Heart right ventricle (tissue), 16 donors: Measurements from ENCODE around the gene ZNF462. TPM values are rescaled to one million over a fixed set of nuclear protein-coding genes. Genes with fewer than 3 reads are reported as not detected.

ENCODE experiments used
- ATAC-seq, 8 donors: fragments of 200-7000 bp; cut with Tn5 transposase; one replicate each; pipeline ENCODE4 v1.9.1; 2020; ENCODE audit warnings: mild to moderate bottlenecking in 8 of 8, moderate library complexity in 8 of 8, moderate number of reproducible peaks in 1 of 8
- DNase-seq, 2 donors: peaks; one replicate each; pipeline ENCODE4 v3.0.0-alpha.2; 2020
- H3K27ac ChIP-seq, 10 donors: fragments of 200-600 bp; sonication (generic) in 2 of 10; one replicate each; pipeline versions ENCODE4 v1.5.0 to v1.8.0; 2020 to 2022; ENCODE audit warnings: mild to moderate bottlenecking in 3 of 10
- H3K27me3 ChIP-seq, 7 donors: fragments of 200-600 bp; one replicate each; pipeline ENCODE4 v1.8.0; 2021 to 2022; ENCODE audit warnings: mild to moderate bottlenecking in 2 of 7
- H3K36me3 ChIP-seq, 9 donors: fragments of 200-600 bp; sonication (generic) in 1 of 9; one replicate each; pipeline versions ENCODE4 v1.5.0 to v1.8.0; 2020 to 2022; ENCODE audit warnings: mild to moderate bottlenecking in 2 of 9
- H3K4me1 ChIP-seq, 9 donors: fragments of 200-600 bp; sonication (generic) in 1 of 9; one replicate each; pipeline versions ENCODE4 v1.5.0 to v1.8.0; 2020 to 2022; ENCODE audit warnings: mild to moderate bottlenecking in 4 of 9
- H3K4me3 ChIP-seq, 10 donors: fragments of 200-600 bp; sonication (generic) in 2 of 10; one replicate each; pipeline versions ENCODE4 v1.5.0 to v1.8.0; 2020 to 2022; ENCODE audit warnings: mild to moderate bottlenecking in 7 of 10, moderate library complexity in 2 of 10
- H3K9me3 ChIP-seq, 11 donors: fragments of 200-600 bp in 10 of 11; sonication (generic) in 2 of 11; one replicate each; pipeline versions ENCODE4 v1.5.0 to v1.8.0; 2013 to 2022; ENCODE audit warnings: mild to moderate bottlenecking in 2 of 11, control low read depth in 1 of 11, moderate library complexity in 1 of 11
- WGBS, 2 donors: extraction: QIAGEN DNeasy Blood & Tissue Kit; methylation state at CpG; one replicate each; pipeline ENCODE4 v1.1.7; 2013; ENCODE audit warnings: inconsistent platforms in 1 of 2; 5-methylcytosine and 5-hydroxymethylcytosine counted together
- intact Hi-C, 10 donors: fragments of 100-400 bp; cut with DNase I; formaldehyde crosslinking; loops; one replicate each; pipeline versions ENCODE4 v1.11.1 to v1.14.2; 2022
- polyA plus RNA-seq, 2 donors: library from polyadenylated mRNA; stranded (reverse); fragments of 200-250 nt; gene quantifications; one replicate each; pipeline ENCODE4 v1.2.3, GENCODE V29; 2013
- total RNA-seq, 10 donors: library from RNA; stranded (reverse); fragmentation: NEBNext Ultra II Directional in 3 of 10; extraction: Animal tissue kit (Norgen Biotek cat#: 25700) in 3 of 10; gene quantifications; one replicate each; pipeline versions ENCODE4 v1.2.1 to v1.2.4, GENCODE V29; 2021 to 2023
- TF ChIP-seq, protein P1 (sequence below), 9 donors: fragments of 200-600 bp; sonication (generic) in 2 of 9; IDR thresholded peaks; one replicate each; pipeline versions ENCODE4 v1.5.0 to v1.8.0; 2021 to 2022; ENCODE audit warnings: antibody characterized with exemption in 9 of 9, mild to moderate bottlenecking in 5 of 9, moderate library complexity in 1 of 9
- donor health status: Arrhythmogenic right ventricular cardiomyopathy.
- donor health status: ischemic (EF 13 %, LVEDD 7.1; RV severe dilation, severe dysfunction).
- donor health status: healthy with polysubstance abuse.
- donor health status: DM: no; HTN: yes; CAD: no.
- donor health status: DM: no; HTN: no; CAD: no.
- donor health status: ischemic (EF 25% LVEDD 6.9; RV normal size, moderate dysfunction).
- donor health status: ischemic (EF 25% LVEDD 5.7; RV mildly dilated, moderate dysfunction).
- donor health status: healthy.
- donor health status: DM: yes; HTN: yes; CAD: no.
- donor health status: Ischemic cardiomyopathy.
- donor health status: ischemic (EF 35%, LVEDD 5.7; RV mildly dilated, moderate dysfunction).
- donor health status: nonischemic (EF 11% LVEDD 7.7; RV severe dilation, severe dysfunction).
- donor health status: DM: yes; HTN: yes; CAD: no.
- donor health status: PGD.
- donor health status: ischemic (EF 29% LVEDD 5.4; RV normal size, mild dysfunction).
- donor health status: nonischemic (EF 23%, LVEDD 6.1; RV moderate dilation, normal function).

ZNF462 gene
- total and polyA plus RNA-seq, 12 donors, result 1.9 to 47.7 (median 33.1) TPM

DNA sequence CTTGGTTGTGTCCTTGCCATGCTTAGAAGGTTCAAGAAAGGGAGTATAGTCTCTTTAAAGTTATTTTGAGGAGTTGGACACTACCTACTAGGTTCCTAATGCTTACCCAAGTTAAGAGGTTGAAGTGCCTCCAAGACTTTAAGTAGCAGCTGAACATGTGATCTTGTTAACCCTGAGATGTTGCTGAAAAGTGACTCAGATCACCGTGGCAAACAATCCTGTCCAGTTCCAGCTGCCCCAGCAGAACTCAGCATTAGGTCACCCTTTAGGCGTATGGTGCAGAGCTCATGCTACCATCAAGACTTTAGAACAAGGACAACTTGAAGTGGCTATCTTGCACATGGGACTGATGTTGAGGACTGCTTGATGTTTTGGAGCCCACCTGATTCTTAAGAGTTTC, 22.5 kb downstream of the ZNF462 start:
- Histone ChIP-seq H3K9me3 (no peaks in the 10 kb centered on the region), H3K36me3 (no peaks in the 10 kb centered on the region), H3K27me3 (no peaks in the 10 kb centered on the region), H3K4me1 (peaks cover 4 to 56% (median 41%) of the 10 kb centered on the region in 9 donors), H3K4me3 (no peak overlapping the region), H3K27ac (peak overlapping the region in 2 of 10 donors; percentile 24 to 28)
- intact Hi-C loops, result no loop called here
- peak in 2 of 8 donors; percentile 60 to 72 for ATAC-seq
- no peak for DNase-seq
- TF ChIP-seq, protein P1, sequence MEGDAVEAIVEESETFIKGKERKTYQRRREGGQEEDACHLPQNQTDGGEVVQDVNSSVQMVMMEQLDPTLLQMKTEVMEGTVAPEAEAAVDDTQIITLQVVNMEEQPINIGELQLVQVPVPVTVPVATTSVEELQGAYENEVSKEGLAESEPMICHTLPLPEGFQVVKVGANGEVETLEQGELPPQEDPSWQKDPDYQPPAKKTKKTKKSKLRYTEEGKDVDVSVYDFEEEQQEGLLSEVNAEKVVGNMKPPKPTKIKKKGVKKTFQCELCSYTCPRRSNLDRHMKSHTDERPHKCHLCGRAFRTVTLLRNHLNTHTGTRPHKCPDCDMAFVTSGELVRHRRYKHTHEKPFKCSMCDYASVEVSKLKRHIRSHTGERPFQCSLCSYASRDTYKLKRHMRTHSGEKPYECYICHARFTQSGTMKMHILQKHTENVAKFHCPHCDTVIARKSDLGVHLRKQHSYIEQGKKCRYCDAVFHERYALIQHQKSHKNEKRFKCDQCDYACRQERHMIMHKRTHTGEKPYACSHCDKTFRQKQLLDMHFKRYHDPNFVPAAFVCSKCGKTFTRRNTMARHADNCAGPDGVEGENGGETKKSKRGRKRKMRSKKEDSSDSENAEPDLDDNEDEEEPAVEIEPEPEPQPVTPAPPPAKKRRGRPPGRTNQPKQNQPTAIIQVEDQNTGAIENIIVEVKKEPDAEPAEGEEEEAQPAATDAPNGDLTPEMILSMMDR (IDR thresholded peaks at IDR 0.05), result no peak
- 57 to 65% methylated on average over 2 of the region's 2 CpGs for WGBS, 2 donors

DNA sequence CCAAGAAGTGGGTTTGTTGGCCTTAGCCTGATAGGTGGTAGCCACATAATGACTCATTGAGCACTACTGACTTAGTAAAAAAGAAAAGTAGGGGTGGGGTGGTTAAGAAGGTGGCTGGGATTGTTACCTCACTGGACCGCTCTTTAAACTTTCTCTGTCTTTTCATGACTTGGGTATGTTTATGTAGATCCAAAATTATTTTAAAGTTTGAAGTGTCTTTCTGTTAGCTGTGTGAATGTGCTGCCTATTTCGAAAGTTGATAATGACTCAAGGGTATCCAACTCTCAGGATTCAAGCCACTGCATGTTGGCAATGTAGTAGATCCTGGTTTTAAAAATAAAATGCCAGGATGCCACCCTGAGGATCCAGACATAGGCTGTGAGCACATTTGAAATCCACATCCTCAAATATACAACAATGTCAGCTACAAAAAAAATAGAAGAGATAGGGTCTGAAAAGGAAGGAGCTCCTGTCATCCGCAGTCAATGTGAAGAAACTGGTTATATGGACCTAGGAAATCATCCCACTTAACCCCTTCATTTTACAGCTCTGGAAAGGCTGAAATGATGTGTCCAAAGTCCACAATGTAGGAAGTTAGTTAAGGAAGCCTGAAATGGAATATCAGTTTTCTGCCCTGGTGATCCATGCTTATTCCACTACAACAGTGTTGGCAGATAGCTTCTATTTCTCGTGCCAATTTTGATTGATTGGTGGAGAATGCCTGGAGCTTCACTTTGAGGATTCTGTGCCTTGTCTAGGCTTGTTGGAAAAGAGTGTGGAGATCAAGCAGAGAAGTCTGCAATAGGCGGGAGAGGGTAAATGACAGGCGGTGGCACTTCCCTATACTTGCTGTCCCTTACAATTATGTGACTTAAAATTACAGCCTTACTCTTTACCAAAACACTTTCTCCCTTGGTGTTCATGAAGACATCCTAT, 23.4 kb downstream of the ZNF462 start:
- peaks cover 4 to 58% (median 37%) of the 10 kb centered on the region in 9 donors for H3K4me1 ChIP-seq
- peak in 5 of 8 donors; percentile 31 to 60 (median 56) for ATAC-seq

DNA sequence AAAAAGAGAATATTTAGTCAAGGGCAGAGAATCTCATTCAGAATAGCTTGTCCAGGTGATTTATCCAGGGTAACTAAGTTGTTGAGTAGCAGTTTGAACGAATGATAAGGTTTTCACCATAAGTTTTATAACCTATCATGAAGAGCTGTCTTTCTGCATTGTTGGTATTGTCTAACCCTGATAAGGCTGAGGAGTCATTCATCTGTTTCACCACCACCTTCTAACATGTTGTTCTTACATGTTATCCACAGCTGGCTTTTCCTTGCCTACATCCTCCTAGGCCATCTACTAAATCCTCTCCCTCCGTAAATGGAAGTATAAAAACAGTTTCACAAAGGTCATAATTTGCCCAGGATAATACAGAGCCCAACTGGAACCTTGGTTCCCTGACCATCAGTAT, 24.1 kb downstream of the ZNF462 start:
- intact Hi-C loops, result no loop called here
- ATAC-seq (no peak), DNase-seq (no peak)
- Histone ChIP-seq H3K27ac (peak overlapping the region in 1 of 10 donors; percentile 28), H3K4me3 (no peak overlapping the region), H3K36me3 (no peaks in the 10 kb centered on the region), H3K27me3 (no peaks in the 10 kb centered on the region), H3K4me1 (peaks cover 4 to 63% (median 44%) of the 10 kb centered on the region in 9 donors), H3K9me3 (no peaks in the 10 kb centered on the region)
- WGBS, 2 donors, result 82 to 83% methylated on average over 2 of the region's 2 CpGs
- TF ChIP-seq, protein P1 (IDR thresholded peaks at IDR 0.05), result no peak

More for the DNA sequence above, 23.4 kb downstream of the ZNF462 start:
- no peaks in the 10 kb centered on the region for H3K36me3 ChIP-seq
- DNase-seq, result no peak
- WGBS, 2 donors, result 84 to 88% methylated on average over 6 of the region's 6 CpGs
- H3K9me3 ChIP-seq, result no peaks in the 10 kb centered on the region
- intact Hi-C loops, result no loop called here
- peak overlapping the region in 3 of 10 donors; percentile 8 to 28 (median 24) for H3K27ac ChIP-seq
- TF ChIP-seq, protein P1 (IDR thresholded peaks at IDR 0.05), result no peak
- H3K27me3 ChIP-seq, result no peaks in the 10 kb centered on the region
- H3K4me3 ChIP-seq, result no peak overlapping the region

DNA sequence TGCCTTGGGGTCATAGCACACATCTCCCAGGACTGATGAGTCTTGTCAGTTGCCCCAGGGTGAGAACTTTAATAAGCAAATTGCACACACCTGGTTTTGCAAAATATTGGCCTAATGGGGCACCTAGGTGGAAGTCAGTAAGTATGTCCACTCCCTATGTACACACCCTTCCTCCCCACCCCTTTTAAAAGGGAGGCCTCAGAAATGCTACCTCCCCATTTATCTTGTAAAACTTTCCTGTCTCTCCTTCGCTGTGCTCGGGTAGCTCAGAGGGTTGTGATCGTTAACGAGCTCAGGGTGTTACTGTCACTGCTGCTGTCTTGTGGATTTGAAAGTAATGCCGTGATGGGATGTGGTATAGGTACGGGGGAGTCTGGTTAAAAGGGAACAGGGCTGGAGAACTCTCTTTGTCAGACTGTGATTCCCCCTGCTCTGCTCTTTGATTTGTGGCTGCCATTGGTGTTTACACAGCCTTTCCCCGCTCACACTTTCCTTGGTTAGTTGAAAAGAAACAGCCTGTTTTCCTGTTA, 26.2 kb downstream of the ZNF462 start:
- no peak for DNase-seq
- TF ChIP-seq, protein P1 (IDR thresholded peaks at IDR 0.05), result no peak
- intact Hi-C loops, result no loop called here
- Histone ChIP-seq H3K9me3 (no peaks in the 10 kb centered on the region), H3K27me3 (no peaks in the 10 kb centered on the region), H3K36me3 (no peaks in the 10 kb centered on the region), H3K27ac (no peak overlapping the region), H3K4me3 (no peak overlapping the region), H3K4me1 (peaks cover 4 to 63% (median 53%) of the 10 kb centered on the region in 9 donors)
- 89 to 90% methylated on average over 7 of the region's 7 CpGs for WGBS, 2 donors
- no peak for ATAC-seq
